ENCODE measurements around the gene ZFP57. TPM values are rescaled to one million over a fixed set of nuclear protein-coding genes. Genes with fewer than 3 reads are reported as not detected.

The ZFP57 gene
- total RNA-seq, 1 experiment from 2014 or later: 6.4 TPM

DNA sequence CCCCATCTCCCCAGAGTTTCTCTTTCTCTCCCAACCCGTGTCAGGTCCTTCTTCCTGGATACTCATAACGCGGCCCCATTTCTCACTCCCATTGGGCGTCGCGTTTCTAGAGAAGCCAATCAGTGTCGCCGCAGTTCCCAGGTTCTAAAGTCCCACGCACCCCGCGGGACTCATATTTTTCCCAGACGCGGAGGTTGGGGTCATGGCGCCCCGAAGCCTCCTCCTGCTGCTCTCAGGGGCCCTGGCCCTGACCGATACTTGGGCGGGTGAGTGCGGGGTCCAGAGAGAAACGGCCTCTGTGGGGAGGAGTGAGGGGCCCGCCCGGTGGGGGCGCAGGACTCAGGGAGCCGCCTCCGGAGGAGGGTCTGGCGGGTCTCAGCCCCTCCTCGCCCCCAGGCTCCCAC, 42.3 kb upstream of the ZFP57 start, which contains the start of gene HLA-F:
TSS of gene HLA-F (plus strand) at position 173 of the 404 bp plus-strand sequence. CDS start at position 203, 30 bp downstream.
- Mint-ChIP-seq H3K9me3 (no peaks in the 10 kb centered on the region), H3K4me1 (0 out of 2 replicates have a peak, but pooled peaks cover 3% of the 10 kb centered on the region), H3K36me3 (no peaks in the 10 kb centered on the region; the same call in 1 of the 2 replicates), H3K27me3 (ENCODE audit: low read depth) (peaks cover 71% of the 10 kb centered on the region), H3K4me3 (peak within 1 kb of the TSS; percentile 76), H3K27ac (no peak within 1 kb of the TSS)
- ChIA-PET CTCF (interaction anchor here (1.0 kb wide), 3 partner anchors 27 to 73 kb away, joined by 3 to 5 read pairs (median 5); no protein-coding TSS in a partner anchor), POLR2A (no interaction called here)
- DNase-seq (ENCODE audit: low spot score) (peak; percentile 73), ATAC-seq (peak; percentile 82)
- TF ChIP-seq, protein P1, sequence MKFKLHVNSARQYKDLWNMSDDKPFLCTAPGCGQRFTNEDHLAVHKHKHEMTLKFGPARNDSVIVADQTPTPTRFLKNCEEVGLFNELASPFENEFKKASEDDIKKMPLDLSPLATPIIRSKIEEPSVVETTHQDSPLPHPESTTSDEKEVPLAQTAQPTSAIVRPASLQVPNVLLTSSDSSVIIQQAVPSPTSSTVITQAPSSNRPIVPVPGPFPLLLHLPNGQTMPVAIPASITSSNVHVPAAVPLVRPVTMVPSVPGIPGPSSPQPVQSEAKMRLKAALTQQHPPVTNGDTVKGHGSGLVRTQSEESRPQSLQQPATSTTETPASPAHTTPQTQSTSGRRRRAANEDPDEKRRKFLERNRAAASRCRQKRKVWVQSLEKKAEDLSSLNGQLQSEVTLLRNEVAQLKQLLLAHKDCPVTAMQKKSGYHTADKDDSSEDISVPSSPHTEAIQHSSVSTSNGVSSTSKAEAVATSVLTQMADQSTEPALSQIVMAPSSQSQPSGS (CRISPR knock-in tag; IDR thresholded peaks at IDR 0.05; ENCODE audit: borderline replicate concordance, low read depth): no peak
- TF ChIP-seq NFYB (CRISPR knock-in tag; conservative IDR thresholded peaks at IDR 0.05; ENCODE audit: low read depth) (0 out of 2 replicates have a peak, but pooled peaks have one; percentile 30), ZNF263 (CRISPR knock-in tag; IDR thresholded peaks at IDR 0.05; ENCODE audit: low read depth) (no peak), ZNF532 (CRISPR knock-in tag; IDR thresholded peaks at IDR 0.05; ENCODE audit: borderline replicate concordance) (no peak), JUN (CRISPR knock-in tag; IDR thresholded peaks at IDR 0.05) (no peak), NFE2L1 (CRISPR knock-in tag; IDR thresholded peaks at IDR 0.05) (no peak), ZNF396 (CRISPR knock-in tag; IDR thresholded peaks at IDR 0.05; ENCODE audit: borderline replicate concordance) (no peak), E2F5 (CRISPR knock-in tag; IDR thresholded peaks at IDR 0.05) (0 out of 2 replicates have a peak, but pooled peaks have one; percentile 41), NR2C2 (CRISPR knock-in tag; IDR thresholded peaks at IDR 0.05) (no peak), ESRRA (CRISPR knock-in tag; IDR thresholded peaks at IDR 0.05; ENCODE audit: borderline replicate concordance) (no peak), FOXJ3 (CRISPR knock-in tag; IDR thresholded peaks at IDR 0.05; ENCODE audit: borderline replicate concordance) (no peak), TP53 (CRISPR knock-in tag; IDR thresholded peaks at IDR 0.05) (0 out of 2 replicates have a peak, but pooled peaks have one; percentile 6)
- TF ChIP-seq, protein P2, sequence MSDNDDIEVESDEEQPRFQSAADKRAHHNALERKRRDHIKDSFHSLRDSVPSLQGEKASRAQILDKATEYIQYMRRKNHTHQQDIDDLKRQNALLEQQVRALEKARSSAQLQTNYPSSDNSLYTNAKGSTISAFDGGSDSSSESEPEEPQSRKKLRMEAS (CRISPR knock-in tag; IDR thresholded peaks at IDR 0.05): 0 out of 2 replicates have a peak, but pooled peaks have one; percentile 50

- H3K4me3 Mint-ChIP-seq: no peak overlapping the region
- H3K4me1 Mint-ChIP-seq: 0 out of 2 replicates have a peak, but pooled peaks cover 3% of the 10 kb centered on the region
- DNase-seq (ENCODE audit: low spot score) (peak; percentile 60), ATAC-seq (peak; percentile 67)
- no peaks in the 10 kb centered on the region for H3K9me3 Mint-ChIP-seq
- peaks cover 53% of the 10 kb centered on the region for H3K27me3 Mint-ChIP-seq (ENCODE audit: low read depth)
- H3K36me3 Mint-ChIP-seq: no peaks in the 10 kb centered on the region; the same call in 1 of the 2 replicates
- POLR2A ChIA-PET: no interaction called here
- no peak overlapping the region for H3K27ac Mint-ChIP-seq
- TF ChIP-seq KAT7 (CRISPR knock-in tag; IDR thresholded peaks at IDR 0.05; ENCODE audit: borderline replicate concordance): no peak
- TF ChIP-seq ZNF232 (CRISPR knock-in tag; IDR thresholded peaks at IDR 0.05): no peak
- no peak for TF ChIP-seq ETV6 (CRISPR knock-in tag; IDR thresholded peaks at IDR 0.05)
- TF ChIP-seq ERG (CRISPR knock-in tag; IDR thresholded peaks at IDR 0.05): no peak
- TF ChIP-seq FOXP1 (CRISPR knock-in tag; IDR thresholded peaks at IDR 0.05; ENCODE audit: borderline replicate concordance): no peak
- no peak for TF ChIP-seq SMAD3 (CRISPR knock-in tag; IDR thresholded peaks at IDR 0.05; ENCODE audit: borderline replicate concordance)
- TF ChIP-seq ZNF263 (CRISPR knock-in tag; IDR thresholded peaks at IDR 0.05; ENCODE audit: low read depth): no peak
- no peak for TF ChIP-seq NR1H2 (CRISPR knock-in tag; IDR thresholded peaks at IDR 0.05)
- TF ChIP-seq, protein P3, sequence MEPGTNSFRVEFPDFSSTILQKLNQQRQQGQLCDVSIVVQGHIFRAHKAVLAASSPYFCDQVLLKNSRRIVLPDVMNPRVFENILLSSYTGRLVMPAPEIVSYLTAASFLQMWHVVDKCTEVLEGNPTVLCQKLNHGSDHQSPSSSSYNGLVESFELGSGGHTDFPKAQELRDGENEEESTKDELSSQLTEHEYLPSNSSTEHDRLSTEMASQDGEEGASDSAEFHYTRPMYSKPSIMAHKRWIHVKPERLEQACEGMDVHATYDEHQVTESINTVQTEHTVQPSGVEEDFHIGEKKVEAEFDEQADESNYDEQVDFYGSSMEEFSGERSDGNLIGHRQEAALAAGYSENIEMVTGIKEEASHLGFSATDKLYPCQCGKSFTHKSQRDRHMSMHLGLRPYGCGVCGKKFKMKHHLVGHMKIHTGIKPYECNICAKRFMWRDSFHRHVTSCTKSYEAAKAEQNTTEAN (CRISPR knock-in tag; IDR thresholded peaks at IDR 0.05): no peak
- no peak for TF ChIP-seq ZNF138 (CRISPR knock-in tag; conservative IDR thresholded peaks at IDR 0.05)
- TF ChIP-seq NFE2L1 (CRISPR knock-in tag; IDR thresholded peaks at IDR 0.05): no peak
- no peak for TF ChIP-seq SOX15 (CRISPR knock-in tag; IDR thresholded peaks at IDR 0.05)
- no peak for TF ChIP-seq SP1 (CRISPR knock-in tag; conservative IDR thresholded peaks at IDR 0.05)
- no peak for TF ChIP-seq GRHL2 (CRISPR knock-in tag; IDR thresholded peaks at IDR 0.05; ENCODE audit: insufficient replicate concordance, severe bottlenecking)
- no peak for TF ChIP-seq FOXJ3 (CRISPR knock-in tag; IDR thresholded peaks at IDR 0.05; ENCODE audit: borderline replicate concordance)
- CTCF ChIA-PET: interaction anchor here (1.0 kb wide), 1 partner anchor 12 kb away, joined by 4 read pairs; no protein-coding TSS in a partner anchor
These were observed 39.9 kb upstream of the ZFP57 start for GRCh38 chr6:29720863-29721262.

Data from WTC11 (cell line).